Adrenal gland (tissue), 12 donors: Measurements from ENCODE around the gene NANOS1. TPM values are rescaled to one million over a fixed set of nuclear protein-coding genes. Genes with fewer than 3 reads are reported as not detected.

Experiments used
- DNase-seq, 7 donors: peaks; one replicate each; pipeline ENCODE4 v3.0.0-alpha.2; 2019 to 2020
- H3K27ac ChIP-seq, 5 donors: fragments of 200-600 bp; sonication (generic) in 4 of 5; 1 replicate in 3 of 5; 2 replicates in 2 of 5; pipeline versions ENCODE4 v1.5.1 to v1.8.0; 2016 to 2020; ENCODE audit warnings: mild to moderate bottlenecking in 1 of 5
- H3K27me3 ChIP-seq: fragments of 200-600 bp; 2 replicates; pipeline ENCODE4 v1.8.0; 2021
- H3K36me3 ChIP-seq, 2 donors: fragments of 200-600 bp; replicated peaks in 1 of 2; 1 replicate in 1 of 2; 2 replicates in 1 of 2; pipeline versions ENCODE4 v1.5.1 to v1.8.0; 2018 to 2022
- H3K4me1 ChIP-seq, 2 donors: fragments of 200-600 bp; replicated peaks in 1 of 2; 1 replicate in 1 of 2; 2 replicates in 1 of 2; pipeline versions ENCODE4 v1.5.1 to v1.8.0; 2018 to 2021
- H3K4me3 ChIP-seq, 4 donors: fragments of 200-600 bp; sonication (generic) in 3 of 4; one replicate each; pipeline ENCODE4 v1.5.1; 2016 to 2018
- H3K9me3 ChIP-seq, 3 donors: fragments of 200-600 bp; sonication (generic) in 1 of 3; replicated peaks in 1 of 3; 1 replicate in 2 of 3; 2 replicates in 1 of 3; pipeline versions ENCODE4 v1.5.1 to v1.8.0; 2016 to 2021
- POLR2A ChIP-seq, 2 donors: fragments of 450-650 bp; IDR thresholded peaks; one replicate each; pipeline ENCODE4 v1.6.1; 2017; ENCODE audit warnings: antibody characterized with exemption in 2 of 2, mild to moderate bottlenecking in 2 of 2, moderate library complexity in 1 of 2
- WGBS, 4 donors: extraction: QIAGEN DNeasy Blood & Tissue Kit in 2 of 4; methylation state at CpG; one replicate each; pipeline versions ENCODE4 v1.1.5 to v1.1.7; 2013 to 2017; 5-methylcytosine and 5-hydroxymethylcytosine counted together
- intact Hi-C, 2 donors: fragments of 100-400 bp; cut with DNase I; formaldehyde crosslinking; loops; one replicate each; pipeline versions ENCODE4 v1.14.1 to v1.15.0; 2022 to 2023
- polyA plus RNA-seq, 3 donors: library from polyadenylated mRNA; stranded (reverse); fragments of 200-250 nt in 2 of 3; fragments of 350-450 nt in 1 of 3; fragmentation: Illumina TruSeq in 1 of 3; extraction: RNeasy Lipid Tissue Mini Kit (QIAGEN cat#74804) in 1 of 3; gene quantifications; one replicate each; pipeline ENCODE4 v1.2.3, GENCODE V29; 2013 to 2014
- total RNA-seq, 9 donors: library from RNA; depleted of rRNA in 4 of 9; stranded (reverse); fragments of >200 nt in 4 of 9; fragments of 120-200 nt in 1 of 9; fragmentation: NEBNext Ultra II Directional in 1 of 9; extraction: Animal tissue kit (Norgen Biotek cat#: 25700) in 1 of 9; gene quantifications; one replicate each; pipeline versions ENCODE4 v1.1.0 to v1.2.4, GENCODE V29; 2013 to 2023
- TF ChIP-seq, protein P1 (sequence below), 6 experiments: fragments of 450-650 bp in 4 of 6; fragments of 200-600 bp in 2 of 6; sonication (generic) in 1 of 6; IDR thresholded peaks; 1 replicate in 5 of 6; 2 replicates in 1 of 6; pipeline versions ENCODE4 v1.5.1 to v1.8.0; 2016 to 2021; ENCODE audit warnings: antibody characterized with exemption in 6 of 6, mild to moderate bottlenecking in 2 of 6, moderate library complexity in 1 of 6
- donor health status: healthy with polysubstance abuse.
- donor health status: Bipolar disorder and iron deficiency.
- donor health status: DM: yes; HTN: yes; CAD: no.
- donor health status: DM: no; HTN: no; CAD: no.
- donor health status: DM: no; HTN: no; CAD: no.
- donor health status: DM: yes; HTN: yes; CAD: no.

Gene NANOS1
- total and polyA plus RNA-seq, 12 donors, result 2.8 to 38.9 (median 9.4) TPM

DNA sequence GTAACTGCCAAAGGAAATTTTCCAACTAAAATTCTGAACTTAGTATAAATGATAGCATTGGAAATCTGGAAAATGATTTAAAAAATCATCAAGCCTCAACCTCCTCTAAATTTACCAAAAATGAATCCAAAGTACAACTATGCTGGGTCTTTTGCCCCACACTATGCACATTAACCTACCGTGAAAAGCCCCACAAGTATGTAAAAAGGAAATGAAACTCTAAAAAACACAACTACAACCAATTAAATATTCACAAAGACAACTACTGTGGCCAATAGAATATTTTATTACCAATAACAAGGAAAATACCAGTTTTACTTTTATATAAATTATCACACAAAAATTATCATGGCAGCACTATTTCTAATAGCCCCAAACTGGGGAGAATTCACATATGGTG is 31.8 kb downstream of the NANOS1 start:
- H3K4me3 ChIP-seq, result no peak overlapping the region
- no peak for DNase-seq
- no peaks in the 10 kb centered on the region for H3K4me1 ChIP-seq
- H3K27me3 ChIP-seq, result no peaks in the 10 kb centered on the region
- WGBS, 4 donors, result 73 to 80% (median 77%) methylated on average over 1 of the region's 1 CpG
- no peak overlapping the region for H3K27ac ChIP-seq
- TF ChIP-seq, protein P1, sequence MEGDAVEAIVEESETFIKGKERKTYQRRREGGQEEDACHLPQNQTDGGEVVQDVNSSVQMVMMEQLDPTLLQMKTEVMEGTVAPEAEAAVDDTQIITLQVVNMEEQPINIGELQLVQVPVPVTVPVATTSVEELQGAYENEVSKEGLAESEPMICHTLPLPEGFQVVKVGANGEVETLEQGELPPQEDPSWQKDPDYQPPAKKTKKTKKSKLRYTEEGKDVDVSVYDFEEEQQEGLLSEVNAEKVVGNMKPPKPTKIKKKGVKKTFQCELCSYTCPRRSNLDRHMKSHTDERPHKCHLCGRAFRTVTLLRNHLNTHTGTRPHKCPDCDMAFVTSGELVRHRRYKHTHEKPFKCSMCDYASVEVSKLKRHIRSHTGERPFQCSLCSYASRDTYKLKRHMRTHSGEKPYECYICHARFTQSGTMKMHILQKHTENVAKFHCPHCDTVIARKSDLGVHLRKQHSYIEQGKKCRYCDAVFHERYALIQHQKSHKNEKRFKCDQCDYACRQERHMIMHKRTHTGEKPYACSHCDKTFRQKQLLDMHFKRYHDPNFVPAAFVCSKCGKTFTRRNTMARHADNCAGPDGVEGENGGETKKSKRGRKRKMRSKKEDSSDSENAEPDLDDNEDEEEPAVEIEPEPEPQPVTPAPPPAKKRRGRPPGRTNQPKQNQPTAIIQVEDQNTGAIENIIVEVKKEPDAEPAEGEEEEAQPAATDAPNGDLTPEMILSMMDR (IDR thresholded peaks at IDR 0.05), result no peak
- TF ChIP-seq POLR2A (IDR thresholded peaks at IDR 0.05), result no peak
- H3K36me3 ChIP-seq, result peaks cover 0 to 93% of the 10 kb centered on the region in 2 donors
- H3K9me3 ChIP-seq, result no peaks in the 10 kb centered on the region
- intact Hi-C loops, result no loop called here

DNA sequence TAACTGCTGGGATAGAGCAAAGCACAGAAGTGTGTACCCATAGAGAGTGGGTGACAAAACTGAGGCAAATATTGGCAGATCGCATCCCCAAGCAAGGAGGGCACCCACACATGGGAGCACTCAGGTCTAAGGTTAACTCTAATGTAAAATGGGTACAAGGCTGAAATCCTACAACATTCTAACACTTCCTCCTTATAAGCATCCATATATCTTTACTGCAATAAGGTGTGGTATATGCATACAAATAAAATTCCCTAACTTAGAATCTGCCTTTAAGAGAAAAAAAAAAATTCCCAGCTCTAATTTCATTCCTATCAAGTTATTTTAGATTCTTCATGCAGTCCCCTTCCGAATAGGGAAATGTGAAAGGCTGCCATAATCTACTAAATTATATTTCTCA is 32.4 kb downstream of the NANOS1 start:
- Histone ChIP-seq H3K27ac (no peak overlapping the region), H3K9me3 (no peaks in the 10 kb centered on the region), H3K4me3 (no peak overlapping the region), H3K27me3 (no peaks in the 10 kb centered on the region), H3K36me3 (peaks cover 0 to 93% of the 10 kb centered on the region in 2 donors), H3K4me1 (no peaks in the 10 kb centered on the region)
- no peak for DNase-seq
- 86 to 93% (median 93%) methylated on average over 2 of the region's 2 CpGs for WGBS, 4 donors
- intact Hi-C loops, result no loop called here
- TF ChIP-seq, protein P1 (IDR thresholded peaks at IDR 0.05), result no peak
- no peak for TF ChIP-seq POLR2A (IDR thresholded peaks at IDR 0.05)

DNA sequence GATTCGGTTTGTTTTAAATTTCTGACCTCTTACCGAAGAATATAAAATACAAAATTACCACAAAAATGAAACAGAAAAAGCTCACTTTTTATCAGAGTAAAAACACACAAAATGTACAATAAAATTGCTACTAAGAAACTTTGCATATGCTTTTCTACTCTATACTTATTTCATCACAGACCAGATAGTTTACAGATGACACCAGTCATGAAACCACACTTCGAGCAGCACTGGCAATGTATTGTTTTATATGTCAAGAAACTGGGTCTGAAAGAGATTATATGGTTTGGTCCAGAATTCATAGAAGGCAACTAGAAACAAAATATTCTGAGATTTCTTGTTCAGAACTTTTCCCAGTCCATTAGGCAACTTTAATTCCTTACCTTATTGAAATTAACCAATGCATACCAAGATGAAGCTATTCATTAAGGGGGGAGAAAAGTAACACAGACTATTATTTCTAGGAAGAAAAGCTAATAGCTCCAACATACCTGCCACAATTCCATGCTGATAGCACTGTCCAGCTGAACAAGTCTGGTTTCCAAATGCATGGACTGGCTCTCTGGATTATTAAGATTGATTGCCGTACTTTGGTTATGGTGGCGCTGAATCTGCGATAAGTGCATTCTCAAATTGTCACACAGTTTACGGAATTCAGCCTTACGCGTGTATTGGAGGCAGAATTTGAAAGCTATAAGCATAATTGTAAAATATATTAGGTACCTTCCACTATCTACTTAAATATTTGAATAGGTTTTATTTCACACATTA is 41.1 kb downstream of the NANOS1 start:
- TF ChIP-seq POLR2A (IDR thresholded peaks at IDR 0.05), result no peak
- TF ChIP-seq, protein P1 (IDR thresholded peaks at IDR 0.05), result no peak
- Histone ChIP-seq H3K27ac (no peak overlapping the region), H3K27me3 (no peaks in the 10 kb centered on the region), H3K4me3 (no peak overlapping the region), H3K4me1 (peaks cover 0 to 5% of the 10 kb centered on the region in 2 donors), H3K9me3 (no peaks in the 10 kb centered on the region), H3K36me3 (peaks cover 0 to 70% of the 10 kb centered on the region in 2 donors)
- WGBS, 4 donors, result 91 to 96% (median 94%) methylated on average over 9 of the region's 9 CpGs
- intact Hi-C loops, result no loop called here
- no peak for DNase-seq

DNA sequence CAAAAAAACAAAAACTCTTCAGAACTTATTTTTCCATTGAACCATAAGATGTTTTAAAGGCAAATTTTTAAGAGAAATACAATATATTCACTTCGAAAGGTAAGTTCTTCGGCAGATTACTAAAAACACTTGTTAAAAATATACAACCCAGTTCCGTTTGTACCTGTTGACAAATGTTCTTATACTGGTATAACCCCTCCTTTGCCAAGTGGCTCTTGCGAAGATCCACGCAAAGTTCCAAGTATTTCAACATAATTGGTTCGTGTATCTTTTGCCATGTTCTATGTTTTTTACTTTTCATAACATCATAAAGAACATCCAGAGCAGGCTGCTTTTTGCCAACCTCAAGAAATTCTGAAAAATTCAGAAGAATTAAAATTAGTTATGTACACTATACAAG is 44.1 kb downstream of the NANOS1 start:
- H3K4me1 ChIP-seq, result peaks cover 14 to 31% of the 10 kb centered on the region in 2 donors
- H3K27me3 ChIP-seq, result no peaks in the 10 kb centered on the region
- WGBS, 4 donors, result 81 to 86% (median 81%) methylated on average over 6 of the region's 6 CpGs
- H3K36me3 ChIP-seq, result peaks cover 0 to 43% of the 10 kb centered on the region in 2 donors
- no peaks in the 10 kb centered on the region for H3K9me3 ChIP-seq
- no peak overlapping the region for H3K4me3 ChIP-seq
- no peak for TF ChIP-seq POLR2A (IDR thresholded peaks at IDR 0.05)
- no peak overlapping the region for H3K27ac ChIP-seq
- no peak for DNase-seq
- intact Hi-C loops, result no loop called here
